Heart right ventricle (tissue), 16 donors: ENCODE measurements around the gene SPTLC1. TPM values are rescaled to one million over a fixed set of nuclear protein-coding genes. Genes with fewer than 3 reads are reported as not detected.
"Not testable (repeated sequence)": the region's sequence is repeated elsewhere in the genome, so short reads cannot be mapped to it uniquely, and the experiment has no call there.

Experiments used
- ATAC-seq, 8 donors: fragments of 200-7000 bp; cut with Tn5 transposase; one replicate each; pipeline ENCODE4 v1.9.1; 2020; ENCODE audit warnings: mild to moderate bottlenecking in 8 of 8, moderate library complexity in 8 of 8, moderate number of reproducible peaks in 1 of 8
- DNase-seq, 2 donors: peaks; one replicate each; pipeline ENCODE4 v3.0.0-alpha.2; 2020
- H3K27ac ChIP-seq, 10 donors: fragments of 200-600 bp; sonication (generic) in 2 of 10; one replicate each; pipeline versions ENCODE4 v1.5.0 to v1.8.0; 2020 to 2022; ENCODE audit warnings: mild to moderate bottlenecking in 3 of 10
- H3K27me3 ChIP-seq, 7 donors: fragments of 200-600 bp; one replicate each; pipeline ENCODE4 v1.8.0; 2021 to 2022; ENCODE audit warnings: mild to moderate bottlenecking in 2 of 7
- H3K36me3 ChIP-seq, 9 donors: fragments of 200-600 bp; sonication (generic) in 1 of 9; one replicate each; pipeline versions ENCODE4 v1.5.0 to v1.8.0; 2020 to 2022; ENCODE audit warnings: mild to moderate bottlenecking in 2 of 9
- H3K4me1 ChIP-seq, 9 donors: fragments of 200-600 bp; sonication (generic) in 1 of 9; one replicate each; pipeline versions ENCODE4 v1.5.0 to v1.8.0; 2020 to 2022; ENCODE audit warnings: mild to moderate bottlenecking in 4 of 9
- H3K4me3 ChIP-seq, 10 donors: fragments of 200-600 bp; sonication (generic) in 2 of 10; one replicate each; pipeline versions ENCODE4 v1.5.0 to v1.8.0; 2020 to 2022; ENCODE audit warnings: mild to moderate bottlenecking in 7 of 10, moderate library complexity in 2 of 10
- H3K9me3 ChIP-seq, 11 donors: fragments of 200-600 bp in 10 of 11; sonication (generic) in 2 of 11; one replicate each; pipeline versions ENCODE4 v1.5.0 to v1.8.0; 2013 to 2022; ENCODE audit warnings: mild to moderate bottlenecking in 2 of 11, control low read depth in 1 of 11, moderate library complexity in 1 of 11
- WGBS, 2 donors: extraction: QIAGEN DNeasy Blood & Tissue Kit; methylation state at CpG; one replicate each; pipeline ENCODE4 v1.1.7; 2013; ENCODE audit warnings: inconsistent platforms in 1 of 2; 5-methylcytosine and 5-hydroxymethylcytosine counted together
- intact Hi-C, 10 donors: fragments of 100-400 bp; cut with DNase I; formaldehyde crosslinking; loops; one replicate each; pipeline versions ENCODE4 v1.11.1 to v1.14.2; 2022
- polyA plus RNA-seq, 2 donors: library from polyadenylated mRNA; stranded (reverse); fragments of 200-250 nt; gene quantifications; one replicate each; pipeline ENCODE4 v1.2.3, GENCODE V29; 2013
- total RNA-seq, 10 donors: library from RNA; stranded (reverse); fragmentation: NEBNext Ultra II Directional in 3 of 10; extraction: Animal tissue kit (Norgen Biotek cat#: 25700) in 3 of 10; gene quantifications; one replicate each; pipeline versions ENCODE4 v1.2.1 to v1.2.4, GENCODE V29; 2021 to 2023
- TF ChIP-seq, protein P1 (sequence below), 9 donors: fragments of 200-600 bp; sonication (generic) in 2 of 9; IDR thresholded peaks; one replicate each; pipeline versions ENCODE4 v1.5.0 to v1.8.0; 2021 to 2022; ENCODE audit warnings: antibody characterized with exemption in 9 of 9, mild to moderate bottlenecking in 5 of 9, moderate library complexity in 1 of 9
- donor health status: Arrhythmogenic right ventricular cardiomyopathy.
- donor health status: ischemic (EF 13 %, LVEDD 7.1; RV severe dilation, severe dysfunction).
- donor health status: healthy with polysubstance abuse.
- donor health status: DM: no; HTN: yes; CAD: no.
- donor health status: DM: no; HTN: no; CAD: no.
- donor health status: ischemic (EF 25% LVEDD 6.9; RV normal size, moderate dysfunction).
- donor health status: ischemic (EF 25% LVEDD 5.7; RV mildly dilated, moderate dysfunction).
- donor health status: healthy.
- donor health status: DM: yes; HTN: yes; CAD: no.
- donor health status: Ischemic cardiomyopathy.
- donor health status: ischemic (EF 35%, LVEDD 5.7; RV mildly dilated, moderate dysfunction).
- donor health status: nonischemic (EF 11% LVEDD 7.7; RV severe dilation, severe dysfunction).
- donor health status: DM: yes; HTN: yes; CAD: no.
- donor health status: PGD.
- donor health status: ischemic (EF 29% LVEDD 5.4; RV normal size, mild dysfunction).
- donor health status: nonischemic (EF 23%, LVEDD 6.1; RV moderate dilation, normal function).

The SPTLC1 gene
- total and polyA plus RNA-seq, 12 donors = 17.1 to 28.1 (median 23.0) TPM

DNA sequence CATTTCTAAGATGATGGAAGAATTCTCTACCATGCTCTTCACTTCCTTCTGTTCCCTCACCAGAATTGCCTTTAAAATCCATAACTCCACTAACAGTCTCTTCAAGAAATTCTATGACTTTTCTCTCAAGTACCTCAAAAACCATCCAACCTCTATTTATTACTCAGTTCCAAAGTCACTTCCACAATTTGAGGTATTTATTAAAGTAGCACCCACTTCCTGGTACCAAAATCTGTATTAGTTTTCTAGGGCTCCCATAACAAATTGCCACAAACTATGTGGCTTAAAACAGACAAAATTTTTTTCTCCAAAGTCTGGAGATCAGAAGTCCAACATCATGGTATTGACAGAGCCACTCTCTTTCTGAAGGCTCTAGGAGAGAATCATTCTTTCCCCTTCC is 4.9 kb upstream of the SPTLC1 start:
- H3K9me3 ChIP-seq = no peaks in the 10 kb centered on the region
- H3K27me3 ChIP-seq = no peaks in the 10 kb centered on the region
- no peaks in the 10 kb centered on the region for H3K36me3 ChIP-seq
- H3K4me3 ChIP-seq = no peak overlapping the region
- TF ChIP-seq, protein P1, sequence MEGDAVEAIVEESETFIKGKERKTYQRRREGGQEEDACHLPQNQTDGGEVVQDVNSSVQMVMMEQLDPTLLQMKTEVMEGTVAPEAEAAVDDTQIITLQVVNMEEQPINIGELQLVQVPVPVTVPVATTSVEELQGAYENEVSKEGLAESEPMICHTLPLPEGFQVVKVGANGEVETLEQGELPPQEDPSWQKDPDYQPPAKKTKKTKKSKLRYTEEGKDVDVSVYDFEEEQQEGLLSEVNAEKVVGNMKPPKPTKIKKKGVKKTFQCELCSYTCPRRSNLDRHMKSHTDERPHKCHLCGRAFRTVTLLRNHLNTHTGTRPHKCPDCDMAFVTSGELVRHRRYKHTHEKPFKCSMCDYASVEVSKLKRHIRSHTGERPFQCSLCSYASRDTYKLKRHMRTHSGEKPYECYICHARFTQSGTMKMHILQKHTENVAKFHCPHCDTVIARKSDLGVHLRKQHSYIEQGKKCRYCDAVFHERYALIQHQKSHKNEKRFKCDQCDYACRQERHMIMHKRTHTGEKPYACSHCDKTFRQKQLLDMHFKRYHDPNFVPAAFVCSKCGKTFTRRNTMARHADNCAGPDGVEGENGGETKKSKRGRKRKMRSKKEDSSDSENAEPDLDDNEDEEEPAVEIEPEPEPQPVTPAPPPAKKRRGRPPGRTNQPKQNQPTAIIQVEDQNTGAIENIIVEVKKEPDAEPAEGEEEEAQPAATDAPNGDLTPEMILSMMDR (IDR thresholded peaks at IDR 0.05) = no peak
- H3K27ac ChIP-seq = peak overlapping the region in 1 of 10 donors; percentile 68
- intact Hi-C loops = no loop called here
- peaks cover 0 to 12% (median 4%) of the 10 kb centered on the region in 9 donors for H3K4me1 ChIP-seq
- ATAC-seq (no peak), DNase-seq (no peak)

DNA sequence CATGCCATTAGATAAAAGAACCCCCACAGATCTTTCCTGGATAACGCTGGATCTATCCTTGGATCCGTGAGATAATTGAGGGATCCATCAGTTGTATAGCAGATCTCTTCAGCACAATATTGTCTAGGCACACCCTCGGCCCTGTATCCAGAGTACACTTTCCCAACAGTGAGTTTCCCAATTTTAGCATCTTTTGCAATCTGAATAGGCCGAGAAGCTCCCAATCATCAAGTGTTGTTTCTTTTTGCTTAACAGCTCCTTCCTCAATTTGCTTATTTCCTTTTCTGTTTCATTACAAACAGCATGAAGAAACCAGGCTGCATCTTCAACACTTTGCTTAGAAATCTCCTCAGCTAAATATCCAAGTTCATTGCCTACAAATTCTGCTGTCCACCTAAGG is 4.4 kb upstream of the SPTLC1 start:
- intact Hi-C loops = loop anchor here in 1 of 10 donors (10.0 kb wide), 1 partner anchor 85 kb away; no protein-coding TSS in a partner anchor
- DNase-seq = no peak
- WGBS, 2 donors = 60 to 70% methylated on average over 4 of the region's 4 CpGs

GRCh38 chr9:92108122-92108521 is 7.1 kb downstream of the SPTLC1 start:
- intact Hi-C loops = no loop called here
- ATAC-seq (no peak), DNase-seq (no peak)
- Histone ChIP-seq H3K4me3 (no peak overlapping the region), H3K9me3 (no peaks in the 10 kb centered on the region), H3K27ac (no peak overlapping the region), H3K36me3 (peaks cover 0 to 72% (median 16%) of the 10 kb centered on the region in 9 donors), H3K4me1 (peaks cover 0 to 6% (median 1%) of the 10 kb centered on the region in 9 donors), H3K27me3 (no peaks in the 10 kb centered on the region)
- WGBS, 2 donors = 95 to 98% methylated on average over 4 of the region's 4 CpGs
- TF ChIP-seq, protein P1 (IDR thresholded peaks at IDR 0.05) = no peak

More for the DNA sequence above, 4.4 kb upstream of the SPTLC1 start:
- Histone ChIP-seq H3K36me3 (no peaks in the 10 kb centered on the region), H3K9me3 (no peaks in the 10 kb centered on the region), H3K4me1 (peaks cover 0 to 13% (median 5%) of the 10 kb centered on the region in 9 donors), H3K27ac (peak overlapping the region in 1 of 10 donors; percentile 68), H3K4me3 (no peak overlapping the region), H3K27me3 (no peaks in the 10 kb centered on the region)
- no peak for ATAC-seq
- TF ChIP-seq, protein P1 (IDR thresholded peaks at IDR 0.05) = no peak

GRCh38 chr9:92105446-92106225 is 9.6 kb downstream of the SPTLC1 start:
- H3K4me1 ChIP-seq, ATAC-seq, DNase-seq, intact Hi-C loops, H3K27me3 ChIP-seq, H3K4me3 ChIP-seq, H3K27ac ChIP-seq: not testable (repeated sequence)
- Histone ChIP-seq H3K36me3 (peaks cover 0 to 62% (median 23%) of the 10 kb centered on the region in 9 donors), H3K9me3 (peaks cover 0 to 11% (median 0%) of the 10 kb centered on the region in 11 donors)
- 97 to 98% methylated on average over 35 to 36 of the region's 36 CpGs for WGBS, 2 donors

GRCh38 chr9:92103601-92104000 is 11.6 kb downstream of the SPTLC1 start:
- intact Hi-C loops, H3K4me3 ChIP-seq, ATAC-seq, DNase-seq, H3K27ac ChIP-seq, H3K27me3 ChIP-seq, H3K4me1 ChIP-seq: not testable (repeated sequence)
- Histone ChIP-seq H3K36me3 (peaks cover 0 to 60% (median 23%) of the 10 kb centered on the region in 9 donors), H3K9me3 (peaks cover 0 to 11% (median 0%) of the 10 kb centered on the region in 11 donors)
- WGBS, 2 donors = 97 to 99% methylated on average over 14 of the region's 14 CpGs
